Uterus (tissue), 4 donors: Measurements from ENCODE around the gene DEXI. TPM values are rescaled to one million over a fixed set of nuclear protein-coding genes. Genes with fewer than 3 reads are reported as not detected.

Experiments
- DNase-seq, 2 donors: peaks; one replicate each; pipeline ENCODE4 v3.0.0-alpha.2; 2019 to 2020
- H3K27ac ChIP-seq, 2 donors: fragments of 200-600 bp; sonication (generic); 1 replicate in 1 of 2; 2 replicates in 1 of 2; pipeline ENCODE4 v1.5.1; 2016 to 2018
- H3K27me3 ChIP-seq, 2 donors: fragments of 200-600 bp; sonication (generic); one replicate each; pipeline ENCODE4 v1.5.1; 2018 to 2019; ENCODE audit warnings: control low read depth in 1 of 2
- H3K36me3 ChIP-seq, 2 donors: fragments of 200-600 bp; sonication (generic); one replicate each; pipeline ENCODE4 v1.5.1; 2019; ENCODE audit warnings: control low read depth in 1 of 2
- H3K4me1 ChIP-seq, 2 donors: fragments of 200-600 bp; sonication (generic); one replicate each; pipeline ENCODE4 v1.5.1; 2018 to 2019; ENCODE audit warnings: control low read depth in 1 of 2
- H3K4me3 ChIP-seq, 2 donors: fragments of 200-600 bp; sonication (generic); 1 replicate in 1 of 2; 2 replicates in 1 of 2; pipeline ENCODE4 v1.5.1; 2018 to 2019; ENCODE audit warnings: mild to moderate bottlenecking in 1 of 2
- H3K9me3 ChIP-seq, 2 donors: fragments of 200-600 bp; sonication (generic); one replicate each; pipeline ENCODE4 v1.5.1; 2019; ENCODE audit warnings: control low read depth in 1 of 2
- POLR2A ChIP-seq, 2 donors: fragments of 450-650 bp; IDR thresholded peaks; one replicate each; pipeline ENCODE4 v1.6.1; 2016; ENCODE audit warnings: antibody characterized with exemption in 2 of 2, mild to moderate bottlenecking in 1 of 2, moderate library complexity in 1 of 2
- intact Hi-C: fragments of 100-400 bp; cut with DNase I; formaldehyde crosslinking; loops from one replicate; pipeline ENCODE4 v1.15.1; 2023; ENCODE audit warnings: low total_unique reads
- total RNA-seq, 4 donors: library from RNA; depleted of rRNA in 3 of 4; stranded (reverse); fragments of >200 nt in 3 of 4; gene quantifications; one replicate each; pipeline versions ENCODE4 v1.1.0 to v1.2.4, GENCODE V29; 2014 to 2023
- TF ChIP-seq, protein P1 (sequence below), 4 experiments: fragments of 200-600 bp in 2 of 4; fragments of 450-650 bp in 2 of 4; sonication (generic) in 2 of 4; IDR thresholded peaks; one replicate each; pipeline ENCODE4 v1.5.1; 2016 to 2019; ENCODE audit warnings: antibody characterized with exemption in 4 of 4, mild to moderate bottlenecking in 2 of 4, moderate library complexity in 1 of 4
- donor health status: DM: yes; HTN: yes; CAD: no.

DEXI gene
- total RNA-seq: 10 to 100 TPM; 15.6 to 70.2 (median 42.6) TPM

GRCh38 chr16:10942352-10943063 is at the start of gene DEXI:
DEXI (minus strand) TSS chr16:10942468; CDS start chr16:10942005, 463 bp downstream.
- DNase-seq: peak; percentile 94 to 97
- intact Hi-C loops: no loop called here
- no peaks in the 10 kb centered on the region for H3K27me3 ChIP-seq
- TF ChIP-seq, protein P1, sequence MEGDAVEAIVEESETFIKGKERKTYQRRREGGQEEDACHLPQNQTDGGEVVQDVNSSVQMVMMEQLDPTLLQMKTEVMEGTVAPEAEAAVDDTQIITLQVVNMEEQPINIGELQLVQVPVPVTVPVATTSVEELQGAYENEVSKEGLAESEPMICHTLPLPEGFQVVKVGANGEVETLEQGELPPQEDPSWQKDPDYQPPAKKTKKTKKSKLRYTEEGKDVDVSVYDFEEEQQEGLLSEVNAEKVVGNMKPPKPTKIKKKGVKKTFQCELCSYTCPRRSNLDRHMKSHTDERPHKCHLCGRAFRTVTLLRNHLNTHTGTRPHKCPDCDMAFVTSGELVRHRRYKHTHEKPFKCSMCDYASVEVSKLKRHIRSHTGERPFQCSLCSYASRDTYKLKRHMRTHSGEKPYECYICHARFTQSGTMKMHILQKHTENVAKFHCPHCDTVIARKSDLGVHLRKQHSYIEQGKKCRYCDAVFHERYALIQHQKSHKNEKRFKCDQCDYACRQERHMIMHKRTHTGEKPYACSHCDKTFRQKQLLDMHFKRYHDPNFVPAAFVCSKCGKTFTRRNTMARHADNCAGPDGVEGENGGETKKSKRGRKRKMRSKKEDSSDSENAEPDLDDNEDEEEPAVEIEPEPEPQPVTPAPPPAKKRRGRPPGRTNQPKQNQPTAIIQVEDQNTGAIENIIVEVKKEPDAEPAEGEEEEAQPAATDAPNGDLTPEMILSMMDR (IDR thresholded peaks at IDR 0.05): peak; percentile 14 to 45 (median 24)
- peak; percentile 68 to 71 for TF ChIP-seq POLR2A (IDR thresholded peaks at IDR 0.05)
- peak within 1 kb of the TSS; percentile 80 to 88 for H3K27ac ChIP-seq
- H3K4me1 ChIP-seq: peaks cover 14 to 45% of the 10 kb centered on the region in 2 donors
- peak within 1 kb of the TSS; percentile 51 to 95 for H3K4me3 ChIP-seq
- no peaks in the 10 kb centered on the region for H3K9me3 ChIP-seq
- no peaks in the 10 kb centered on the region for H3K36me3 ChIP-seq

DNA sequence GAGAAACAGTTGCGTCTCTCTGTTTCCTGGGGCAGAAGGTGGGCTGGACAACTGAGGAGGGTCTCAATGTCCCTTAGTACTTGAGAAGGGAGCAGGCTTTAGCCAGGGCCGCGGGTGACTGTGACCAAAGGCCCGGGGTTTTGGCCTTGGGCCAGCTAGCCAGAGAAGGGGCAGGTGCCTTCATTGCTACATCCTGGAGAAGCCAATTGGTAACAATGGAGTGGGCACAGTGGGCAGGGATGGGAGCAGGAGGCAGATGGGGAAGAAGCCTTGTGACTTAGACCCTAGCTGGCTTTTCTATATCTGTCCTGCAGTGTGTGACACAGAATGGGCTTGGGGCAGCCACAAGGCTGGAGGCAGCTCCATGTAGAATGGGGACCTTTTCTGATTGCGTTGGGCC is 48.1 kb upstream of the DEXI start:
- Histone ChIP-seq H3K4me1 (no peaks in the 10 kb centered on the region), H3K27ac (no peak overlapping the region), H3K36me3 (no peaks in the 10 kb centered on the region), H3K4me3 (no peak overlapping the region), H3K9me3 (no peaks in the 10 kb centered on the region), H3K27me3 (no peaks in the 10 kb centered on the region)
- no peak for DNase-seq
- TF ChIP-seq, protein P1 (IDR thresholded peaks at IDR 0.05): no peak
- no peak for TF ChIP-seq POLR2A (IDR thresholded peaks at IDR 0.05)
- intact Hi-C loops: no loop called here

GRCh38 chr16:10989559-10989958 is 47.3 kb upstream of the DEXI start:
- Histone ChIP-seq H3K27me3 (no peaks in the 10 kb centered on the region), H3K4me3 (no peak overlapping the region), H3K9me3 (no peaks in the 10 kb centered on the region), H3K36me3 (no peaks in the 10 kb centered on the region), H3K4me1 (no peaks in the 10 kb centered on the region), H3K27ac (no peak overlapping the region)
- no peak for DNase-seq
- intact Hi-C loops: no loop called here
- TF ChIP-seq, protein P1 (IDR thresholded peaks at IDR 0.05): no peak
- TF ChIP-seq POLR2A (IDR thresholded peaks at IDR 0.05): no peak

DNA sequence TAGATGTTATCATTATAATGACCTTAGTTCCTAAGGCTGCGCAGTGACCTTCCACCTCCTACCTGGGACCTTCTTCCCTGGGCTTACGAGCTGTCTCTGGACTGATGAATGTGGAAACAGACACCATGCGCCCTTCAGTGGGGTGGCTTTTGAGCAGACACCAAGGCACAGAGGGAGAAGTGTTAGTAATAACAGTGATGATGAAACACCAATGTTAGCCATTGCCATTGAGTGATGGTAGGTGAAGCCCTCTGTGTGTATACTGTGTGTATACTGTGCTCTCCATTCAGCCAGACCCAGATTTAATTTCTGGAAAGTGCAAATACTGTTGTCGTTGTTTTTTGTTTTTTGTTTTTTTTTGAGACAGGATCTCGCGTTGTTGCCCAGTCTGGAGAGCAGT is 46.6 kb upstream of the DEXI start:
- DNase-seq: no peak
- intact Hi-C loops: no loop called here
- TF ChIP-seq, protein P1 (IDR thresholded peaks at IDR 0.05): no peak
- no peak for TF ChIP-seq POLR2A (IDR thresholded peaks at IDR 0.05)
- H3K9me3 ChIP-seq: no peaks in the 10 kb centered on the region
- H3K4me1 ChIP-seq: no peaks in the 10 kb centered on the region
- H3K27ac ChIP-seq: no peak overlapping the region
- no peaks in the 10 kb centered on the region for H3K36me3 ChIP-seq
- no peak overlapping the region for H3K4me3 ChIP-seq
- no peaks in the 10 kb centered on the region for H3K27me3 ChIP-seq

DNA sequence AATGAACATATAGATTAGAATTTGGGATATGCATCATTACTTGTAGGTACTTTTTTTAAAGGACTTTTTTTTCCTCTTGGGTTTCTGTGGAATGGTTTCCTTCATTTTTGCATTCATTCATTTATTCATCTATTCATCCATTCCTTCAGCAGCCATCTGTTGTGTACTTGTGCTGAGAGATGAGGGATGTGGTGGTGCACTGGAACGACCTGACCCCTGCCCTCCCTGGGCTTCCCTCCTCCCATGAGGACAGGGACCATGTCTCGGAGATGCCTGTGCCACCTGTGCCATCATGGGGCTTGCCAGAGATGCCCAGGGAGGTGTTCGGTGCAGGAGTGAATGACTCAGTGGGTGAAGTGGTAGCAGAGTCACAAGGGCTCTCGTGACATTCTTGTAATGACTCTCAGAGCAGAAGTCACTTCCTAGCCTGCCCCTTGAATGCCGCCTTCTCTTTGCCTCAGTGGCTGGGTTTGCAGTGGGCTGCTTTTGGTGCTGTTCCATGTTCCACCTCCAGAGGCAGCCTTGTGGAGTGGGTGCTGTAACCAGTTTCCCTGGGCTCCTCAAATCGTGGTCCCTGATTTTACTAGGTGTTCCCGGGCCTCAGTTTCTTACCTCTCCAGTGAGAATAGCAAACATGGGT is 46.0 kb upstream of the DEXI start:
- TF ChIP-seq POLR2A (IDR thresholded peaks at IDR 0.05): no peak
- TF ChIP-seq, protein P1 (IDR thresholded peaks at IDR 0.05): no peak
- Histone ChIP-seq H3K27me3 (no peaks in the 10 kb centered on the region), H3K27ac (no peak overlapping the region), H3K4me1 (no peaks in the 10 kb centered on the region), H3K4me3 (no peak overlapping the region), H3K36me3 (no peaks in the 10 kb centered on the region), H3K9me3 (no peaks in the 10 kb centered on the region)
- no peak for DNase-seq
- intact Hi-C loops: no loop called here
